GM12801 (cell line): ENCODE data around the gene RGCC.

Experiments used
- TF ChIP-seq, protein P1 (sequence below): IDR thresholded peaks from one replicate; pipeline ENCODE4 v1.5.1; 2011; ENCODE audit warnings: control low read depth; ENCODE audit not compliant: insufficient read length; ENCODE audit errors: extremely low read depth

RGCC gene

GRCh38 chr13:41416276-41416675, 41.1 kb upstream of the RGCC start:
- TF ChIP-seq, protein P1, sequence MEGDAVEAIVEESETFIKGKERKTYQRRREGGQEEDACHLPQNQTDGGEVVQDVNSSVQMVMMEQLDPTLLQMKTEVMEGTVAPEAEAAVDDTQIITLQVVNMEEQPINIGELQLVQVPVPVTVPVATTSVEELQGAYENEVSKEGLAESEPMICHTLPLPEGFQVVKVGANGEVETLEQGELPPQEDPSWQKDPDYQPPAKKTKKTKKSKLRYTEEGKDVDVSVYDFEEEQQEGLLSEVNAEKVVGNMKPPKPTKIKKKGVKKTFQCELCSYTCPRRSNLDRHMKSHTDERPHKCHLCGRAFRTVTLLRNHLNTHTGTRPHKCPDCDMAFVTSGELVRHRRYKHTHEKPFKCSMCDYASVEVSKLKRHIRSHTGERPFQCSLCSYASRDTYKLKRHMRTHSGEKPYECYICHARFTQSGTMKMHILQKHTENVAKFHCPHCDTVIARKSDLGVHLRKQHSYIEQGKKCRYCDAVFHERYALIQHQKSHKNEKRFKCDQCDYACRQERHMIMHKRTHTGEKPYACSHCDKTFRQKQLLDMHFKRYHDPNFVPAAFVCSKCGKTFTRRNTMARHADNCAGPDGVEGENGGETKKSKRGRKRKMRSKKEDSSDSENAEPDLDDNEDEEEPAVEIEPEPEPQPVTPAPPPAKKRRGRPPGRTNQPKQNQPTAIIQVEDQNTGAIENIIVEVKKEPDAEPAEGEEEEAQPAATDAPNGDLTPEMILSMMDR: no peak

- TF ChIP-seq, protein P1: no peak
These were observed 39.3 kb upstream of the RGCC start for GRCh38 chr13:41418027-41418426.

GRCh38 chr13:41418731-41419130, 38.6 kb upstream of the RGCC start:
- TF ChIP-seq, protein P1: no peak

DNA sequence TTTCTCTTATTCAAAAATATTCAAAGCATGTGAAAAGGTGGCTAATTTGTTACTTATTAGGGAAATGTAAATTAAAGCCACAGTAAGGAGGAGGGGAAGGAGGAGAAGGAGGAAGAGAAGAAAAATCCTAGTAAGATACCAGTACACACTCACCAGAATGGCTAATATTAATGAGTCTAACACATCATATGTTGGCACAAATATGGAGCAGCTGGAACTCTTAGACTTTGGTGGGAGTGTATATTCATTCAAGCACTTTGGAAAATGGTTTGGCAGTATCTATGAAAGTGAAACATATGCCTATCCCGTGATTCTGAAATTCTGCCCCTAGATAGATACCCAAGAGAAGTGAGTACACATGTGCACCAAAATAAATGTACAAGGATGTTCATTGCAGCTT, 38.1 kb upstream of the RGCC start:
- TF ChIP-seq, protein P1: no peak

DNA sequence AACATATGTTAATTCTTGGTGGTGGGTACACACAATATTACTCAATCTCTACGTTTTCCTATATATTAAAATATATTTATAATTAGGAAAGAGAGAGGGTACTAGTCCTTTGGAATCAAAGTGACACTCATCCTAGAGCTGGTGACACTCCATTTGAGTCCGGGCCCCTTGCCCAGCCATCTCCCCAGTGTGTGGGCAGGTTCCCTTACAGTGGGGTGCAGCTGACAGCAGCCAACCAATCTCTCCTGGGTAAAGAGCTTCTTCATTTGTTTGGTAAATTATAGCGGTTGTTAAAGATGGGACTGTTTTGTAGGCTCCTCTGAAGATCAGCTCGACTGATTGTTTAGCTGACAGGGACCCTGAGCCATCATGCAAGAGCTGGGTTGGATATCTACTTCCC, 37.2 kb upstream of the RGCC start:
- TF ChIP-seq, protein P1: no peak

GRCh38 chr13:41426047-41426446, 31.3 kb upstream of the RGCC start:
- TF ChIP-seq, protein P1: no peak

GRCh38 chr13:41427666-41428065, 29.7 kb upstream of the RGCC start:
- TF ChIP-seq, protein P1: no peak

DNA sequence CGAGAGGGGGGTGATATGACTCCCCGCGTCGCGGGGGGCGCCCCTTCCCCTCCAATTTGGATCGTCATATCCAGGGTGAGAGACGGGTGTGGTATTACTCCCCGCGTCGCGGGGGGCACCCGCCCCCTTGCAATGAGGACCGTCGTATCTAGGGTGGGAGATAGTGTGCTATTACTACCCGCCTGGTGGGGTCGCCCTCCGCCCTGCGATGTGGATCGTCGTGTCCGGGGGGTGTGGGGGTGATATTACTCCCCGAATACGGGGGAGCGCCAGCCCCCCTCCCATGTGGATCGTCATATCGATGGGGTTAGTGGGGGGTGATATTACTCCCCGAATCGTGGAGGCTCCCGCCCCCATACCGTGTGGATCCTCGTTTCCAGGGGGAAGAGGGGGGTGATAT, 29.2 kb upstream of the RGCC start:
- TF ChIP-seq, protein P1: no peak
